Activated B cell treated with CpG ODN at 0.5 μM for 24 hours (primary cell): Measurements from ENCODE around the gene GRM2. TPM values are rescaled to one million over a fixed set of nuclear protein-coding genes. Genes with fewer than 3 reads are reported as not detected.
"Not testable (repeated sequence)": the region's sequence is repeated elsewhere in the genome, so short reads cannot be mapped to it uniquely, and the experiment has no call there.

ENCODE experiments used
- ATAC-seq: fragments of 200-7000 bp; cut with Tn5 transposase; one replicate; pipeline ENCODE4 v1.10.0; 2021; ENCODE audit warnings: low read depth, mild to moderate bottlenecking, moderate library complexity
- CTCF ChIA-PET: fragments of 350-600 bp; sonication (Branson Sonifier 250); formaldehyde crosslinking; loops from one replicate; lab custom pipeline; 2021; ENCODE audit warnings: antibody characterized with exemption; lab: Charles Lee
- POLR2A ChIA-PET: fragments of 350-600 bp; sonication (Branson Sonifier 250); formaldehyde crosslinking; loops from one replicate; lab custom pipeline; 2021; ENCODE audit warnings: antibody characterized with exemption; lab: Charles Lee
- DNase-seq: peaks from one replicate; pipeline ENCODE4 v3.0.0; 2022
- H3K27ac Mint-ChIP-seq: one replicate; pipeline ENCODE4 v1.8.0; 2020; ENCODE audit warnings: mixed read lengths
- H3K27me3 Mint-ChIP-seq: one replicate; pipeline ENCODE4 v1.8.0; 2021; ENCODE audit warnings: mixed read lengths
- H3K36me3 Mint-ChIP-seq: one replicate; pipeline ENCODE4 v1.8.0; 2021; ENCODE audit warnings: low read depth, mixed read lengths
- H3K4me1 Mint-ChIP-seq: one replicate; pipeline ENCODE4 v1.8.0; 2021; ENCODE audit warnings: mixed read lengths
- H3K4me3 Mint-ChIP-seq: one replicate; pipeline ENCODE4 v1.8.0; 2020; ENCODE audit warnings: mild to moderate bottlenecking, mixed read lengths
- H3K9me3 Mint-ChIP-seq: one replicate; pipeline ENCODE4 v1.8.0; 2020; ENCODE audit warnings: mixed read lengths
- intact Hi-C: fragments of 100-400 bp; cut with micrococcal nuclease; formaldehyde crosslinking; loops from one replicate; pipeline ENCODE4 v1.15.1; 2024
- total RNA-seq: library from RNA; stranded (reverse); gene quantifications from 2 replicates; pipeline ENCODE4 v1.2.3, GENCODE V29; 2022
- TF ChIP-seq, protein P1 (sequence below): fragments of 200-600 bp; IDR thresholded peaks from one replicate; pipeline ENCODE4 v1.8.0; 2022; ENCODE audit warnings: antibody characterized with exemption, mild to moderate bottlenecking

The GRM2 gene
- total RNA-seq, 1 donor from 2014 or later: 0.58 TPM

DNA sequence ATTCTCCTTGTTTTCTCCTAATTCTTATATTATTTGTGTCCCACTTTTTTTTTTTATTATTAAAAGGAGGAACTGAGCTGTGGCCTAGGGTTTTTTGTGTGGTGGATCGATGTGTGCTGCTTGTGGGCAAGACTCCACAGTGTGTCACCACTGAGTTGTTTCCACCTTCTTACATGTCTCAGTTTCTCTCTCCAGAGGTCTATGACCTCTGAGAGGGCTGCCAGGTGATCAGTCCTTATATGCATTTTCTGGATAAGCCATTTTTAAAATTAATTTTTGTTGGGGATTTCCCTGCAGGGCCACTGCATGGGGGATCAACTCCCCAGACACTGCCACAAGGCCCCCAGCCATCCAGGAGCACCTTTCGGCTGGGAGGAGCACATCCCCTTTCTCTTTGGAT is 44.4 kb downstream of the GRM2 start:
- ATAC-seq: no peak
- no peak for DNase-seq
- no peak overlapping the region for H3K27ac Mint-ChIP-seq
- intact Hi-C loops: no loop called here
- peaks cover 17% of the 10 kb centered on the region for H3K27me3 Mint-ChIP-seq
- H3K36me3 Mint-ChIP-seq: no peaks in the 10 kb centered on the region
- H3K4me3 Mint-ChIP-seq: no peak overlapping the region
- peaks cover 12% of the 10 kb centered on the region for H3K9me3 Mint-ChIP-seq
- no peaks in the 10 kb centered on the region for H3K4me1 Mint-ChIP-seq
- TF ChIP-seq, protein P1, sequence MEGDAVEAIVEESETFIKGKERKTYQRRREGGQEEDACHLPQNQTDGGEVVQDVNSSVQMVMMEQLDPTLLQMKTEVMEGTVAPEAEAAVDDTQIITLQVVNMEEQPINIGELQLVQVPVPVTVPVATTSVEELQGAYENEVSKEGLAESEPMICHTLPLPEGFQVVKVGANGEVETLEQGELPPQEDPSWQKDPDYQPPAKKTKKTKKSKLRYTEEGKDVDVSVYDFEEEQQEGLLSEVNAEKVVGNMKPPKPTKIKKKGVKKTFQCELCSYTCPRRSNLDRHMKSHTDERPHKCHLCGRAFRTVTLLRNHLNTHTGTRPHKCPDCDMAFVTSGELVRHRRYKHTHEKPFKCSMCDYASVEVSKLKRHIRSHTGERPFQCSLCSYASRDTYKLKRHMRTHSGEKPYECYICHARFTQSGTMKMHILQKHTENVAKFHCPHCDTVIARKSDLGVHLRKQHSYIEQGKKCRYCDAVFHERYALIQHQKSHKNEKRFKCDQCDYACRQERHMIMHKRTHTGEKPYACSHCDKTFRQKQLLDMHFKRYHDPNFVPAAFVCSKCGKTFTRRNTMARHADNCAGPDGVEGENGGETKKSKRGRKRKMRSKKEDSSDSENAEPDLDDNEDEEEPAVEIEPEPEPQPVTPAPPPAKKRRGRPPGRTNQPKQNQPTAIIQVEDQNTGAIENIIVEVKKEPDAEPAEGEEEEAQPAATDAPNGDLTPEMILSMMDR: no peak
- ChIA-PET POLR2A (no interaction called here), CTCF (no interaction called here)

DNA sequence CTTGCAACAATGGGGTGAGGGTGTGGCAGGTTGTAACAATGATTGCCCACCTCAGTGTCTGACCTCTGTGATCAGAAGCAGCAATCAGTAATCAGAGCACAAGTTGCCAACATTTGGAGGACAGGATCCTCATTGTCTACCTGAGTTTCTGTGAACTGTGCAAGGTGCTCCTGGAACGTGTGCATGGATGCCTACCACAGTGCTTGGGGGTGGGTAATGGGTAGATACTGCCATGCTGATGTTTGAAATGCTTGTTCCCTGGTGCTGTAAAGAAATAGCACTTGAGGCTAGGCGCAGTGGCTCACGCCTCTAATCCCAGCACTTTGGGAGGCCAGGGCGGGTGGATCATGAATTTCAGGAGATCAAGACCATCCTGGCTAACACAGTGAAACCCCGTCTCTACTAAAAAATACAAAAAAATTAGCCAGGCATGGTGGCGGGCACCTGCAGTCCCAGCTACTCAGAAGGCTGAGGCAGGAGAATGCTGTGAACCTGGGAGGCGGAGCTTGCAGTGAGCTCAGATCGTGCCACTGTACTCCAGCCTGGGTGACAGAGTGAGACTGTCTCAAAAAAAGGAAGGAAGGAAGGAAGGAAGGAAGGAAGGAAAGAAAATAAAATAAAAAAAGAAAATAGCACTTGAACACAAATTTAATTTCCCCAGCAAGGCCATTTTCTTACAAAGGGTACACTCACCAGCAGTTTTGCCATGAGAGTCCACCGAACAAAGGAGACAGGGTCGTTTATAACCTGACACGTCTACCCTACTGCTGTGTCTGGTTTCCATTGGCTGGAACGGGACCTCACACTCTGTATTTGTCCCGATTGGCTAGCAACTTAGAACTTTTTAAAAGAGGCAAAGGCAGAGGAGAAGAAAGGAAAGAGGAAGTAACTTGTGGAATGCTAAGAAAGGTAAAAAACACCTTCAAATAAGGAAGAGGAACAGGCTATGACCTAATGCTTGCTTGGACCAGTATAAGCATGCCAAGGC is 47.2 kb downstream of the GRM2 start:
- H3K27ac Mint-ChIP-seq, intact Hi-C loops, H3K36me3 Mint-ChIP-seq, CTCF ChIA-PET, DNase-seq, H3K4me1 Mint-ChIP-seq, POLR2A ChIA-PET, ATAC-seq, H3K4me3 Mint-ChIP-seq: not testable (repeated sequence)
- H3K27me3 Mint-ChIP-seq: peaks cover 30% of the 10 kb centered on the region
- peaks cover 17% of the 10 kb centered on the region for H3K9me3 Mint-ChIP-seq

GRCh38 chr3:51759203-51759602 is 52.3 kb downstream of the GRM2 start:
- Mint-ChIP-seq H3K36me3 (peaks cover 5% of the 10 kb centered on the region), H3K27ac (no peak overlapping the region), H3K27me3 (peaks cover 21% of the 10 kb centered on the region), H3K4me3 (no peak overlapping the region), H3K4me1 (no peaks in the 10 kb centered on the region), H3K9me3 (peaks cover 27% of the 10 kb centered on the region)
- TF ChIP-seq, protein P1: no peak
- intact Hi-C loops: no loop called here
- ATAC-seq (no peak), DNase-seq (no peak)
- ChIA-PET CTCF (interaction anchor here (0.6 kb wide), 1 partner anchor 342 kb away, joined by 3 read pairs; no protein-coding TSS in a partner anchor), POLR2A (no interaction called here)

Other genes starting within 250 kb of the GRM2 start
- 33.1 and 37.4 TPM in 2 replicates for gene DCAF1, start 207.1 kb upstream of the GRM2 start, total RNA-seq
- gene RAD54L2, start 168.3 kb upstream of the GRM2 start, total RNA-seq: 34.3 and 39.3 TPM in 2 replicates
- gene TEX264, start 35.8 kb upstream of the GRM2 start, total RNA-seq: 24.1 and 24.4 TPM in 2 replicates
- gene IQCF6, start 72.2 kb downstream of the GRM2 start, total RNA-seq: not detected in 2 replicates
- gene IQCF2, start 154.5 kb downstream of the GRM2 start, total RNA-seq: not detected in 2 replicates
- gene IQCF5, start 168.5 kb downstream of the GRM2 start, total RNA-seq: not detected in 2 replicates
- not detected in 2 replicates for gene IQCF1, start 196.3 kb downstream of the GRM2 start, total RNA-seq
- 30.7 and 32.4 TPM in 2 replicates for gene RRP9, start 234.8 kb downstream of the GRM2 start, total RNA-seq
- 9.7 and 12.7 TPM in 2 replicates for gene PARP3, start 235.3 kb downstream of the GRM2 start, total RNA-seq
- not detected in 2 replicates for gene GPR62, start 248.3 kb downstream of the GRM2 start, total RNA-seq